NCI-H1092 treated with DMSO at 0.1 percent for 48 hours (cell line): ENCODE measurements around the gene HBG2.

Experiments
- DNase-seq: peaks from one replicate; lab custom pipeline; 2025; lab: John Stamatoyannopoulos, UW

The HBG2 gene

DNA sequence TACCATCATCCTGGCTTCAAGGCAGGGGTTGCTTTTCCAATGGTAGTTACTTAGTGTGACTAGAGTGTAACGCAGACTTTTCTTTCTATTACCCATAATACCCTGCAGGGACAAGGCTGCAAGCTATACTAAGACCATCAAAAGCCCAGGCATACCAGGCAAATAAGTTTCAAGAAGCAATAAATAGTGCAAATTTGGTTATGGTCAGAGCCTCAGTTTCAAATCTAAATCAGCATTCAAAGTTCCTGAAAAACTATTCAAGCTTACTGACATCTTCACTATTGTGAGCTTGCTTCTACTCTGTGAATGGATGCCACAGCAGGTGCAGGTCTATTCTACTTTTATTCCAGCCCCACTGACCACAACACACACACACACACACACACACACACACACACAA lies 25.2 kb downstream of the HBG2 start:
- DNase-seq = no peak

DNA sequence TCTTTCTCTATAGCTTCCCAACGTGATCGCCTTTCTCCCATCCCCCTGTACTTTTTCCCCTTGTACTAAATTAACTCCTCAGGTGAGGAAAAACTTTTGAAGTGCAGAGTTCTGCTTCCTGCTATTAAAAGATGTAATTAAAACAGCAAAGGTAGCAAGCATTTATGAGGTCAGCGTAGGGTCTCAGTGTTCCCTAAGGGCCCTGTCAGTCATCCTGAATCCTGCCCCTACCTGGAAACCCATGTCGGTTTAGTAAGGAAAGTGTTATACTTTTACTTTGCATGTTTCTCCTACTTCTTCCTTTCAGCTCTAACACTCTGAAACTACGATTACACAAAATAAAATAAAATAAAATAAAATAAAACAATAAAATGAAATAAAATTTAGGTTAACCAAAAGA lies 26.5 kb downstream of the HBG2 start:
- no peak for DNase-seq

DNA sequence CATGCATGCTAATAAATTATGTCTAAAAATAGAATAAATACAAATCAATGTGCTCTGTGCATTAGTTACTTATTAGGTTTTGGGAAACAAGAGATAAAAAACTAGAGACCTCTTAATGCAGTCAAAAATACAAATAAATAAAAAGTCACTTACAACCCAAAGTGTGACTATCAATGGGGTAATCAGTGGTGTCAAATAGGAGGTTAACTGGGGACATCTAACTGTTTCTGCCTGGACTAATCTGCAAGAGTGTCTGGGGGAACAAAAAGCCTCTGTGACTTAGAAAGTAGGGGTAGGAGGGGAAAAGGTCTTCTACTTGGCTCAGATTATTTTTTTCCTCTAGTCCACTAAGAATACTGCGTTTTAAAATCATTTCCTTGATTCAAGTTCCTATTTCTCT lies 26.9 kb downstream of the HBG2 start:
- DNase-seq = no peak

DNA sequence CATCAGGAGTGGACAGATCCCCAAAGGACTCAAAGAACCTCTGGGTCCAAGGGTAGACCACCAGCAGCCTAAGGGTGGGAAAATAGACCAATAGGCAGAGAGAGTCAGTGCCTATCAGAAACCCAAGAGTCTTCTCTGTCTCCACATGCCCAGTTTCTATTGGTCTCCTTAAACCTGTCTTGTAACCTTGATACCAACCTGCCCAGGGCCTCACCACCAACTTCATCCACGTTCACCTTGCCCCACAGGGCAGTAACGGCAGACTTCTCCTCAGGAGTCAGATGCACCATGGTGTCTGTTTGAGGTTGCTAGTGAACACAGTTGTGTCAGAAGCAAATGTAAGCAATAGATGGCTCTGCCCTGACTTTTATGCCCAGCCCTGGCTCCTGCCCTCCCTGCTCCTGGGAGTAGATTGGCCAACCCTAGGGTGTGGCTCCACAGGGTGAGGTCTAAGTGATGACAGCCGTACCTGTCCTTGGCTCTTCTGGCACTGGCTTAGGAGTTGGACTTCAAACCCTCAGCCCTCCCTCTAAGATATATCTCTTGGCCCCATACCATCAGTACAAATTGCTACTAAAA lies 27.8 kb downstream of the HBG2 start, which contains the start of gene HBB:
Gene HBB, minus strand, starts transcription at position 340 of the 579 bp plus-strand sequence. Its CDS starts 50 bp downstream, at position 290.
- DNase-seq = peak; percentile 3

DNA sequence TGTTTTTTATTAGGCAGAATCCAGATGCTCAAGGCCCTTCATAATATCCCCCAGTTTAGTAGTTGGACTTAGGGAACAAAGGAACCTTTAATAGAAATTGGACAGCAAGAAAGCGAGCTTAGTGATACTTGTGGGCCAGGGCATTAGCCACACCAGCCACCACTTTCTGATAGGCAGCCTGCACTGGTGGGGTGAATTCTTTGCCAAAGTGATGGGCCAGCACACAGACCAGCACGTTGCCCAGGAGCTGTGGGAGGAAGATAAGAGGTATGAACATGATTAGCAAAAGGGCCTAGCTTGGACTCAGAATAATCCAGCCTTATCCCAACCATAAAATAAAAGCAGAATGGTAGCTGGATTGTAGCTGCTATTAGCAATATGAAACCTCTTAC lies 29.1 kb downstream of the HBG2 start:
- DNase-seq = no peak

DNA sequence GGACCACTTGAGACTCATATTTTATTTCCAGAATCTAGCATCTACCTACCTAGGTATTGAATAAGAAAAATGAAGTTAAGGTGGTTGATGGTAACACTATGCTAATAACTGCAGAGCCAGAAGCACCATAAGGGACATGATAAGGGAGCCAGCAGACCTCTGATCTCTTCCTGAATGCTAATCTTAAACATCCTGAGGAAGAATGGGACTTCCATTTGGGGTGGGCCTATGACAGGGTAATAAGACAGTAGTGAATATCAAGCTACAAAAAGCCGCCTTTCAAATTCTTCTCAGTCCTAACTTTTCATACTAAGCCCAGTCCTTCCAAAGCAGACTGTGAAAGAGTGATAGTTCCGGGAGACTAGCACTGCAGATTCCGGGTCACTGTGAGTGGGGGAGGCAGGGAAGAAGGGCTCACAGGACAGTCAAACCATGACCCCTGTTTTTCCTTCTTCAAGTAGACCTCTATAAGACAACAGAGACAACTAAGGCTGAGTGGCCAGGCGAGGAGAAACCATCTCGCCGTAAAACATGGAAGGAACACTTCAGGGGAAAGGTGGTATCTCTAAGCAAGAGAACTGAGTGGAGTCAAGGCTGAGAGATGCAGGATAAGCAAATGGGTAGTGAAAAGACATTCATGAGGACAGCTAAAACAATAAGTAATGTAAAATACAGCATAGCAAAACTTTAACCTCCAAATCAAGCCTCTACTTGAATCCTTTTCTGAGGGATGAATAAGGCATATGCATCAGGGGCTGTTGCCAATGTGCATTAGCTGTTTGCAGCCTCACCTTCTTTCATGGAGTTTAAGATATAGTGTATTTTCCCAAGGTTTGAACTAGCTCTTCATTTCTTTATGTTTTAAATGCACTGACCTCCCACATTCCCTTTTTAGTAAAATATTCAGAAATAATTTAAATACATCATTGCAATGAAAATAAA lies 29.8 kb downstream of the HBG2 start:
- DNase-seq = no peak

DNA sequence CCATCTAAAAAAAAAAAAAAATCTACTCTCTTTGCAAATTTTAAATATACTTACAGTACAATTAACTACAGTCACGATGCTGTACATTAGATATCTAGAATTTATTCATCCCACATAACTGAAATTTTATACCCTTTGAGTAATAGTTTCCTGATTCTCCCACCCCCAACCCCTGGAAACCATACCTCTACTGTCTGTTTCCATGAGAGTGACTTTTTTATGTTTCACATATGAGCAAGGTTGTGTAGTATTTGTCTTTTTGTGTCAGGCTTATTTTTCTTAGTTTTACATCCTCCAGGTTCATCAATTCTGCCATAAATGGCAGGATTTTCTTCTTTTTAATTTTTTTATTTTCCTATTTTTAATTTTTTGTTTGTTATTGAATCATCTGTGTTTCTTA lies 30.9 kb downstream of the HBG2 start:
- DNase-seq = no peak

DNA sequence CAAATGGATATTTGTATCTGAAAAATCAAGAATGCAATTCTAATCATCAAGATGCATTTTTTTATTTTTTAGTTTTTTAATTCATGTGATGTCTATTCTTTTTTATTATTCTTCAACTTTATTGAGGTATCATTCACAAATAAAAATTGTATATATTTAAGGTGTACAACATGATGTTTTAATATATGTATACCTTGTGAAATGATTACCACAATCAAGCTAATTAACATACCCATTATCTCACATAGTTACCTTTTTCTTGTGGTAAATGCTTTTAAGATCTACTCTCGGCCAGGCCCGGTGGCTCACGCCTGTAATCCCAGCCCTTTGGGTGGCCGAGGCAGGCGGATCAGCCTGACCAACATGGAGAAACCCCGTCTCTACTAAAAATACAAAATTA lies 31.4 kb downstream of the HBG2 start:
- no peak for DNase-seq

DNA sequence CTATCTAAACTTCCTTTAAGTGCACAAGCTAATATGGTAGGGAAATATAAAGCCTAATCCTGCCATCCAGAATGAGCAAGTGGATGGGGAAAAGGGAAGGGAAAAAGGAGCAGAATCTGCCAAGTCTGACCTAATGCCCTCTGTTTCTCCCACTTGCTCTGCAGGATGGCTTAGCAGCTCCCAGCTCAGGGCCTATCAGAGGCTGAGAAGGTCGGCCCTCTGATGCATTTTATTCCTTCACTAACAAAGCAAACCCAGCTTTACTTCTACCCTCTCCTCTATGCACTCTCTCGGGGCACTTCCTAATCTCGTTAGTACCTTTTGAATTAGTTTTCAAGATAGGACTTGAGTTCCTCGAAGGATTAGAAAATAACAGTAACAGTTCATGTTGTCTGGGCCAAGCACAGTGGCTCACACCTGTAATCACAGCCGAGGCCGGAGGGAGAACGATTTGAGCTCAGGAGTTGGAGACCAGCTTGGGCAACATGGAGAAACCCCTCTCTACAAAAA lies 44.1 kb downstream of the HBG2 start:
- no peak for DNase-seq

DNA sequence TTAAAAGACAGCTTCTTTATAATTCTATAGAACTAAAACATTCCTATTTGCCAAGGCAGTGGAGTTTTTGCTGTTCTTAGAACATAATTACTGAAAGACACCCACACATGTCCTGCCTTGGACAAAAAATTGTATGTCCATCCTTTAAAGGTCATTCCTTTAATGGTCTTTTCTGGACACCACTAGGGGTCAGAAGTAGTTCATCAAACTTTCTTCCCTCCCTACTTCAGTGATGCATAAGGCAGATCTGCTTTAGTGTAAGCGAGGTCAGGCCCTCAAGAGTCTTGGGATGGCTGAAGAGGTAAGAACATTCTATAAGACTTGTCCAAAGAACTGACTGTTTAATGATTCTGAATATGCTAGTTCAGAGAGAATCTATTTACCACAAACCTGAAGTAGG lies 49.8 kb downstream of the HBG2 start:
- DNase-seq = no peak

DNA sequence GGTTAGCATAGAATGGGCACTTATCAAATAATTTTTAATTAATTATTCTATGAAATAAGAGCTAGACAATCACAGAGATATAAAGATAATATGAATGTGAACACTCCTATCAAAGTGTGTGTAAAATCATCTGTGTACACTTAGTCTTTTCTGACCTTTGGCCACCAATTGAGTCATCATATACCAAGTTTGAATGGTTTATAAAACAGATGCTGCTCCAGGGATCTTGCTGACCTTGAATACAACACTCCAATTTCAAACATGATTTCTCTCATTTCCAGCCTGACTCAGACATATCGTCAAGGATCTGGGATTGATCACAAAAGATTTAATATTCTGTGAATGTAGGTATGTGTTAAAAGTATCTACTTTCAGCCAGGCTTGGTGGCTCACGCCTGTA lies 51.2 kb downstream of the HBG2 start:
- no peak for DNase-seq
